Smooth muscle cell (in vitro differentiated cells): ENCODE measurements around the gene NPAS3. TPM values are rescaled to one million over a fixed set of nuclear protein-coding genes. Genes with fewer than 3 reads are reported as not detected.

Source experiments
- DNase-seq: peaks from one replicate; lab custom pipeline; 2025; ENCODE audit not compliant: unreplicated experiment; lab: John Stamatoyannopoulos, UW
- H2AFZ ChIP-seq: fragments of 200-600 bp; sonication (generic); 2 replicates; pipeline ENCODE4 v1.6.0; 2016; ENCODE audit warnings: antibody characterized with exemption, low read depth, mild to moderate bottlenecking
- H3F3A ChIP-seq: fragments of 200-600 bp; sonication (generic); 2 replicates; pipeline ENCODE4 v1.6.0; 2017; ENCODE audit warnings: antibody characterized with exemption, low read depth
- H3K27ac ChIP-seq: fragments of 200-600 bp; sonication (generic); 2 replicates; pipeline ENCODE4 v1.5.1; 2016; ENCODE audit warnings: low read depth, mild to moderate bottlenecking
- H3K27me3 ChIP-seq: fragments of 200-600 bp; sonication (generic); 2 replicates; pipeline ENCODE4 v1.6.1; 2016; ENCODE audit warnings: low read depth, mild to moderate bottlenecking
- H3K36me3 ChIP-seq: fragments of 200-600 bp; sonication (generic); 2 replicates; pipeline ENCODE4 v1.5.1; 2016; ENCODE audit warnings: low read depth
- H3K4me1 ChIP-seq: fragments of 200-600 bp; sonication (generic); 2 replicates; pipeline ENCODE4 v1.5.1; 2016; ENCODE audit warnings: low read depth
- H3K4me2 ChIP-seq: fragments of 200-600 bp; sonication (generic); 2 replicates; pipeline ENCODE4 v1.6.0; 2016; ENCODE audit warnings: mild to moderate bottlenecking
- H3K4me3 ChIP-seq: fragments of 200-600 bp; sonication (generic); 2 replicates; pipeline ENCODE4 v1.5.1; 2016; ENCODE audit warnings: mild to moderate bottlenecking
- H3K79me2 ChIP-seq: fragments of 200-600 bp; sonication (generic); 2 replicates; pipeline ENCODE4 v1.6.0; 2016; ENCODE audit warnings: low read depth, mild to moderate bottlenecking
- H3K9ac ChIP-seq: fragments of 200-600 bp; sonication (generic); 2 replicates; pipeline ENCODE4 v1.6.0; 2016; ENCODE audit warnings: low read depth
- H3K9me3 ChIP-seq: fragments of 200-600 bp; sonication (generic); replicated peaks from 2 replicates; pipeline ENCODE4 v1.5.1; 2016; ENCODE audit warnings: low read depth
- H4K20me1 ChIP-seq: fragments of 200-600 bp; sonication (generic); 2 replicates; pipeline ENCODE4 v1.6.0; 2016; ENCODE audit warnings: low read depth
- CTCF ChIP-seq: fragments of 200-600 bp; sonication (generic); IDR thresholded peaks from 2 replicates; pipeline ENCODE4 v1.5.1; 2017; ENCODE audit warnings: borderline replicate concordance, mild to moderate bottlenecking, antibody characterized with exemption; ENCODE audit not compliant: insufficient read depth, poor library complexity, severe bottlenecking
- WGBS: methylation state at CpG from one replicate; pipeline ENCODE4 v1.1.7; 2016; ENCODE audit warnings: low lambda C conversion rate; 5-methylcytosine and 5-hydroxymethylcytosine counted together
- polyA plus RNA-seq: library from polyadenylated mRNA; unstranded; fragments of >200 nt; fragmentation: Nextera tagmentation; extraction: Ambion mirVana; gene quantifications from 2 replicates; pipeline ENCODE4 v1.2.1, GENCODE V29; 2016
- total RNA-seq: library from RNA; depleted of rRNA; stranded (reverse); fragments of >200 nt; gene quantifications from 2 replicates; pipeline ENCODE4 v1.2.3, GENCODE V29; 2014

Gene NPAS3
- total and polyA plus RNA-seq, 2 experiments from 2014 or later = 0.79 to 2.0 TPM

- no peak overlapping the region for H3K9ac ChIP-seq
- 79% methylated on average over 6 of the region's 6 CpGs for WGBS
- no peaks in the 10 kb centered on the region for H3K36me3 ChIP-seq
- no peak for TF ChIP-seq CTCF
- no peaks in the 10 kb centered on the region for H3K79me2 ChIP-seq
- H3K4me2 ChIP-seq = peak overlapping the region; percentile 28
- H2AFZ ChIP-seq = no peak overlapping the region
- no peaks in the 10 kb centered on the region for H4K20me1 ChIP-seq
- H3K9me3 ChIP-seq = no peaks in the 10 kb centered on the region
- no peaks in the 10 kb centered on the region for H3F3A ChIP-seq
- DNase-seq = no peak
- H3K27me3 ChIP-seq = no peaks in the 10 kb centered on the region
- no peak overlapping the region for H3K4me3 ChIP-seq
- peak overlapping the region; percentile 11 for H3K27ac ChIP-seq
- H3K4me1 ChIP-seq = peaks cover 6% of the 10 kb centered on the region
These were observed 129.9 kb downstream of the NPAS3 start for GRCh38 chr14:33068626-33069025.

- Histone ChIP-seq H3K27ac (no peak overlapping the region), H3K9ac (no peak overlapping the region), H3K36me3 (no peaks in the 10 kb centered on the region), H3K4me2 (no peak overlapping the region), H3K79me2 (no peaks in the 10 kb centered on the region), H3F3A (no peaks in the 10 kb centered on the region), H3K4me3 (no peak overlapping the region), H2AFZ (no peak overlapping the region), H3K27me3 (no peaks in the 10 kb centered on the region), H3K9me3 (no peaks in the 10 kb centered on the region), H3K4me1 (peaks cover 6% of the 10 kb centered on the region), H4K20me1 (no peaks in the 10 kb centered on the region)
- WGBS = 97% methylated on average over 5 of the region's 5 CpGs
- DNase-seq = no peak
- TF ChIP-seq CTCF = no peak
These were observed 131.8 kb downstream of the NPAS3 start for GRCh38 chr14:33070475-33070874.

GRCh38 chr14:33073023-33073422 is 134.3 kb downstream of the NPAS3 start:
- 70% methylated on average over 1 of the region's 1 CpG for WGBS
- no peak for DNase-seq

More at GRCh38 chr14:33073023-33073422, 134.3 kb downstream of the NPAS3 start:
- Histone ChIP-seq H3K9me3 (no peaks in the 10 kb centered on the region), H3K4me2 (no peak overlapping the region), H3K27ac (no peak overlapping the region), H3K4me1 (no peaks in the 10 kb centered on the region), H3F3A (no peaks in the 10 kb centered on the region), H3K79me2 (no peaks in the 10 kb centered on the region), H2AFZ (no peak overlapping the region), H4K20me1 (no peaks in the 10 kb centered on the region), H3K4me3 (no peak overlapping the region), H3K36me3 (no peaks in the 10 kb centered on the region), H3K9ac (no peak overlapping the region), H3K27me3 (no peaks in the 10 kb centered on the region)
- no peak for TF ChIP-seq CTCF
